ENCODE results near the gene C4orf50.

DNA sequence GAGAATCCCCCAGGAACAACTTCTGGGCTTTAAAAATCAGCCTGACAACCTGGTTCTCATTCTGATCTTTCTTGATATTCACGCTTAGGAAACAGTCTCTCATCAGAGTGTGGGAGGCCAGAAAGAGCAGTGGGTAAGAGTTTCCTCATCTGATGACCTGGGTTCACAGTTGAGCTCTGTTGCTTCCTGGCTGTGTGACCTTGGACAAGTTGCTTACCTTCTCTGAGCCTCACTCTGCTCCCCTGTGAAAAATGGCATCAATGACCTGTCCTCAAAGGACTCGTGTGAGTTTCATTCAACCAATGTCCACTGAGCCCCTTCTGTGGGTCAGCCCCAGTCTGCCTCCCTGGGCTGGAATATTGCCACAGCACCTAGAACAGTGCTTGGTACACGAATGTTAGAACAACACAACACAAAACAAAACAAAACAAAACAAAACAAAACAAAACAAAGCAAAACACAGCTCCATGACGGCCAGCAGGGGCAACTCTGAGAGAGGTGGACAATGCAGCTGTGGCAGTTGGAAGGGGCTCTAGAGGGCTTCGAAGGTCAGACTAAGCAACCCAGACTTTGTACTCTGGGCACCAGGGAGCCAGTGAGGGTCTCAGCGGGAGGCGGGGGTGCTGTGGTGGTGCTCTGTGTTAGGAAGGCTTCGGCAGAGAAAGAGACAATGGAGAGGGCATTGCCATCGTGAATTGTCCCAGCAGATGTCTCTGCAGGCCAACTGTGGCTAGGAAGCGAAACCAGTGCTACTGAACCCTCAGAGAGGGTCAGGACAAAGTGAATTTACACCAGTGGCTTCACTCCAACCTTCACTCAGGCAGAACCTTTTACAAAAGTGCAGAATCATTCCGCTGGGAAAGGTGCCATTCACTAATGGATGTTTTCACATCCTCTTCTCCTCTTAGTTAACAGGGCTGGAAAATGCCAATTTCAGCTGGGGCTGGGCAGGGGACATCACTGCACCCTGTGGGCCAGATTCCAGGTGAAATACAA is 14.3 kb upstream of the C4orf50 start:
- no peak for TF ChIP-seq EZH2 (IDR thresholded peaks at IDR 0.05; ENCODE audit: borderline replicate concordance, insufficient read depth, low read length, poor library complexity, severe bottlenecking)
- TF ChIP-seq, protein P1, sequence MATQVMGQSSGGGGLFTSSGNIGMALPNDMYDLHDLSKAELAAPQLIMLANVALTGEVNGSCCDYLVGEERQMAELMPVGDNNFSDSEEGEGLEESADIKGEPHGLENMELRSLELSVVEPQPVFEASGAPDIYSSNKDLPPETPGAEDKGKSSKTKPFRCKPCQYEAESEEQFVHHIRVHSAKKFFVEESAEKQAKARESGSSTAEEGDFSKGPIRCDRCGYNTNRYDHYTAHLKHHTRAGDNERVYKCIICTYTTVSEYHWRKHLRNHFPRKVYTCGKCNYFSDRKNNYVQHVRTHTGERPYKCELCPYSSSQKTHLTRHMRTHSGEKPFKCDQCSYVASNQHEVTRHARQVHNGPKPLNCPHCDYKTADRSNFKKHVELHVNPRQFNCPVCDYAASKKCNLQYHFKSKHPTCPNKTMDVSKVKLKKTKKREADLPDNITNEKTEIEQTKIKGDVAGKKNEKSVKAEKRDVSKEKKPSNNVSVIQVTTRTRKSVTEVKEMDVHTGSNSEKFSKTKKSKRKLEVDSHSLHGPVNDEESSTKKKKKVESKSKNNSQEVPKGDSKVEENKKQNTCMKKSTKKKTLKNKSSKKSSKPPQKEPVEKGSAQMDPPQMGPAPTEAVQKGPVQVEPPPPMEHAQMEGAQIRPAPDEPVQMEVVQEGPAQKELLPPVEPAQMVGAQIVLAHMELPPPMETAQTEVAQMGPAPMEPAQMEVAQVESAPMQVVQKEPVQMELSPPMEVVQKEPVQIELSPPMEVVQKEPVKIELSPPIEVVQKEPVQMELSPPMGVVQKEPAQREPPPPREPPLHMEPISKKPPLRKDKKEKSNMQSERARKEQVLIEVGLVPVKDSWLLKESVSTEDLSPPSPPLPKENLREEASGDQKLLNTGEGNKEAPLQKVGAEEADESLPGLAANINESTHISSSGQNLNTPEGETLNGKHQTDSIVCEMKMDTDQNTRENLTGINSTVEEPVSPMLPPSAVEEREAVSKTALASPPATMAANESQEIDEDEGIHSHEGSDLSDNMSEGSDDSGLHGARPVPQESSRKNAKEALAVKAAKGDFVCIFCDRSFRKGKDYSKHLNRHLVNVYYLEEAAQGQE (IDR thresholded peaks at IDR 0.05; ENCODE audit: borderline replicate concordance) = no peak
- TF ChIP-seq, protein P2, sequence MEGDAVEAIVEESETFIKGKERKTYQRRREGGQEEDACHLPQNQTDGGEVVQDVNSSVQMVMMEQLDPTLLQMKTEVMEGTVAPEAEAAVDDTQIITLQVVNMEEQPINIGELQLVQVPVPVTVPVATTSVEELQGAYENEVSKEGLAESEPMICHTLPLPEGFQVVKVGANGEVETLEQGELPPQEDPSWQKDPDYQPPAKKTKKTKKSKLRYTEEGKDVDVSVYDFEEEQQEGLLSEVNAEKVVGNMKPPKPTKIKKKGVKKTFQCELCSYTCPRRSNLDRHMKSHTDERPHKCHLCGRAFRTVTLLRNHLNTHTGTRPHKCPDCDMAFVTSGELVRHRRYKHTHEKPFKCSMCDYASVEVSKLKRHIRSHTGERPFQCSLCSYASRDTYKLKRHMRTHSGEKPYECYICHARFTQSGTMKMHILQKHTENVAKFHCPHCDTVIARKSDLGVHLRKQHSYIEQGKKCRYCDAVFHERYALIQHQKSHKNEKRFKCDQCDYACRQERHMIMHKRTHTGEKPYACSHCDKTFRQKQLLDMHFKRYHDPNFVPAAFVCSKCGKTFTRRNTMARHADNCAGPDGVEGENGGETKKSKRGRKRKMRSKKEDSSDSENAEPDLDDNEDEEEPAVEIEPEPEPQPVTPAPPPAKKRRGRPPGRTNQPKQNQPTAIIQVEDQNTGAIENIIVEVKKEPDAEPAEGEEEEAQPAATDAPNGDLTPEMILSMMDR (IDR thresholded peaks at IDR 0.05; ENCODE audit: poor library complexity, severe bottlenecking) = no peak
- no peak for TF ChIP-seq EP300 (conservative IDR thresholded peaks at IDR 0.05; ENCODE audit: poor library complexity, severe bottlenecking)
- TF ChIP-seq TAF1 (IDR thresholded peaks at IDR 0.05; ENCODE audit: low read depth) = no peak
- no peak for TF ChIP-seq POLR2AphosphoS5 (IDR thresholded peaks at IDR 0.05)
- no peak for TF ChIP-seq RAD21 (conservative IDR thresholded peaks at IDR 0.05)
- TF ChIP-seq MXI1 (conservative IDR thresholded peaks at IDR 0.05; ENCODE audit: poor library complexity, severe bottlenecking) = no peak
- TF ChIP-seq SMC3 (conservative IDR thresholded peaks at IDR 0.05; ENCODE audit: poor library complexity) = no peak
